ENCODE measurements around the gene C12orf54.

- TF ChIP-seq EZH2 (IDR thresholded peaks at IDR 0.05; ENCODE audit: insufficient read depth, low read length) (no peak), CTCF (IDR thresholded peaks at IDR 0.05; ENCODE audit: insufficient read depth, low read depth, low read length) (no peak)
These were observed 34.5 kb upstream of the C12orf54 start for GRCh38 chr12:48447755-48448154.
